SK-N-MC (cell line): ENCODE results near the gene FBLIM1.

Experiments used
- EZH2 ChIP-seq: fragments of 200-600 bp; sonication (generic); IDR thresholded peaks from one replicate; pipeline ENCODE4 v1.6.1; 2017; ENCODE audit warnings: antibody characterized with exemption
- POLR2AphosphoS5 ChIP-seq: IDR thresholded peaks from 2 replicates; pipeline ENCODE4 v1.6.1; 2012; ENCODE audit warnings: mild to moderate bottlenecking, low read depth, low read length, borderline replicate concordance

DNA sequence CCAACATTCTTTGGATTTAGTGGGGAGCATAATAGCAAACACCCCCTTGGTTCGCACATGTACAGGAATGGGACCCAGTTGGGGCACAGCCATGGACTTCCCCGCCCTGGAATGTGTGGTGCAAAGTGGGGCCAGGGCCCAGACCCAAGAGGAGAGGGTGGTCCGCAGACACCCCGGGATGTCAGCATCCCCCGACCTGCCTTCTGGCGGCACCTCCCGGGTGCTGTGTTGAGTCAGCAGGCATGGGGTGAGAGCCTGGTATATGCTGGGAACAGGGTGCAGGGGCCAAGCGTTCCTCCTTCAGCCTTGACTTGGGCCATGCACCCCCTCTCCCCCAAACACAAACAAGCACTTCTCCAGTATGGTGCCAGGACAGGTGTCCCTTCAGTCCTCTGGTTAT is 27.1 kb downstream of the FBLIM1 start:
- TF ChIP-seq EZH2 (no peak), POLR2AphosphoS5 (no peak)
